ENCODE data around the gene SLC16A3. TPM values are rescaled to one million over a fixed set of nuclear protein-coding genes. Genes with fewer than 3 reads are reported as not detected.
"Not testable (repeated sequence)": the region's sequence is repeated elsewhere in the genome, so short reads cannot be mapped to it uniquely, and the experiment has no call there.

The SLC16A3 gene
- polyA plus RNA-seq, 1 donor (not counting 4 experiments of a cell fraction or from before 2014, with no cell fraction given), result 35.7 TPM

- Histone ChIP-seq H3K9ac (ENCODE audit: control insufficient read depth, extremely low read depth, insufficient read depth, low read length) (no peak overlapping the region), H3K79me2 (ENCODE audit: control insufficient read depth, insufficient read depth, low read length) (no peaks in the 10 kb centered on the region), H3K27ac (ENCODE audit: control insufficient read depth, insufficient read depth, low read length) (no peak overlapping the region), H3K27me3 (ENCODE audit: control insufficient read depth, extremely low read depth, insufficient read depth, low read length) (no peaks in the 10 kb centered on the region), H4K20me1 (ENCODE audit: control insufficient read depth, extremely low read depth, insufficient read depth, low read length) (no peaks in the 10 kb centered on the region), H3K4me2 (ENCODE audit: control insufficient read depth, extremely low read depth, insufficient read depth, low read depth, low read length) (no peak overlapping the region), H3K36me3 (ENCODE audit: control insufficient read depth in 2 of 2, extremely low read depth in 1 of 2, insufficient read depth in 2 of 2, low read length in 2 of 2) (peaks cover 3 to 29% of the 10 kb centered on the region in 2 experiments), H3K9me1 (ENCODE audit: control insufficient read depth, extremely low read depth, insufficient read depth, low read length) (peaks cover 3% of the 10 kb centered on the region), H3K4me3 (ENCODE audit: control insufficient read depth in 2 of 3, extremely low read depth in 1 of 3, insufficient read depth in 2 of 3, low read depth in 1 of 3, low read length in 3 of 3) (no peak overlapping the region), H3K4me1 (ENCODE audit: control insufficient read depth, extremely low read depth, insufficient read depth, low read length) (no peaks in the 10 kb centered on the region), H3K9me3 (ENCODE audit: control insufficient read depth, low read depth, low read length) (no peaks in the 10 kb centered on the region), H2AFZ (ENCODE audit: control insufficient read depth, low read length) (no peak overlapping the region)
- DNase-seq (ENCODE audit: low read depth, low spot score) (no peak), FAIRE-seq (no peak)
- dilution Hi-C loops (cut with MboI; ENCODE audit: extremely low pct_ligation_motif_present, low sequenced_read_pairs), result no loop called here
- TF ChIP-seq CTCF (optimal IDR thresholded peaks at IDR 0.05 in 1 of 3, IDR thresholded peaks at IDR 0.05 in 1 of 3, conservative IDR thresholded peaks at IDR 0.05 in 1 of 3; ENCODE audit: extremely low read depth in 1 of 3, insufficient read depth in 2 of 3, low read length in 3 of 3) (no peak), EZH2 (IDR thresholded peaks at IDR 0.05; ENCODE audit: low read length) (no peak)
Observed at GRCh38 chr17:82187500-82187899, 41.3 kb upstream of the SLC16A3 start.

- no peak for DNase-seq (ENCODE audit: low read depth, low spot score)
- no peak overlapping the region for H2AFZ ChIP-seq (ENCODE audit: control insufficient read depth, low read length)
- H3K4me2 ChIP-seq (ENCODE audit: control insufficient read depth, extremely low read depth, insufficient read depth, low read depth, low read length), result no peak overlapping the region
- H3K9me1 ChIP-seq (ENCODE audit: control insufficient read depth, extremely low read depth, insufficient read depth, low read length), result peaks cover 3% of the 10 kb centered on the region
- H3K79me2 ChIP-seq (ENCODE audit: control insufficient read depth, insufficient read depth, low read length), result no peaks in the 10 kb centered on the region
- no peak for TF ChIP-seq EZH2 (IDR thresholded peaks at IDR 0.05; ENCODE audit: low read length)
- no peak for TF ChIP-seq CTCF (optimal IDR thresholded peaks at IDR 0.05 in 1 of 3, IDR thresholded peaks at IDR 0.05 in 1 of 3, conservative IDR thresholded peaks at IDR 0.05 in 1 of 3; ENCODE audit: extremely low read depth in 1 of 3, insufficient read depth in 2 of 3, low read length in 3 of 3)
- H3K27me3 ChIP-seq (ENCODE audit: control insufficient read depth, extremely low read depth, insufficient read depth, low read length), result no peaks in the 10 kb centered on the region
- no peak overlapping the region for H3K9ac ChIP-seq (ENCODE audit: control insufficient read depth, extremely low read depth, insufficient read depth, low read length)
- no peaks in the 10 kb centered on the region for H4K20me1 ChIP-seq (ENCODE audit: control insufficient read depth, extremely low read depth, insufficient read depth, low read length)
- H3K9me3 ChIP-seq (ENCODE audit: control insufficient read depth, low read depth, low read length), result no peaks in the 10 kb centered on the region
- H3K4me1 ChIP-seq (ENCODE audit: control insufficient read depth, extremely low read depth, insufficient read depth, low read length), result no peaks in the 10 kb centered on the region
- dilution Hi-C loops (cut with MboI; ENCODE audit: extremely low pct_ligation_motif_present, low sequenced_read_pairs), result no loop called here
- no peak overlapping the region for H3K27ac ChIP-seq (ENCODE audit: control insufficient read depth, insufficient read depth, low read length)
- no peak overlapping the region for H3K4me3 ChIP-seq (ENCODE audit: control insufficient read depth in 2 of 3, extremely low read depth in 1 of 3, insufficient read depth in 2 of 3, low read depth in 1 of 3, low read length in 3 of 3)
- no peak for FAIRE-seq
- H3K36me3 ChIP-seq (ENCODE audit: control insufficient read depth in 2 of 2, extremely low read depth in 1 of 2, insufficient read depth in 2 of 2, low read length in 2 of 2), result peaks cover 4 to 28% of the 10 kb centered on the region in 2 experiments
Observed at GRCh38 chr17:82188001-82188961, 40.6 kb upstream of the SLC16A3 start.

- H3K27ac ChIP-seq (ENCODE audit: control insufficient read depth, insufficient read depth, low read length); H3K9me1 ChIP-seq (ENCODE audit: control insufficient read depth, extremely low read depth, insufficient read depth, low read length); H3K9ac ChIP-seq (ENCODE audit: control insufficient read depth, extremely low read depth, insufficient read depth, low read length); H3K4me2 ChIP-seq (ENCODE audit: control insufficient read depth, extremely low read depth, insufficient read depth, low read depth, low read length); DNase-seq (ENCODE audit: low read depth, low spot score); H3K79me2 ChIP-seq (ENCODE audit: control insufficient read depth, insufficient read depth, low read length); H3K4me1 ChIP-seq (ENCODE audit: control insufficient read depth, extremely low read depth, insufficient read depth, low read length); H4K20me1 ChIP-seq (ENCODE audit: control insufficient read depth, extremely low read depth, insufficient read depth, low read length); FAIRE-seq; H2AFZ ChIP-seq (ENCODE audit: control insufficient read depth, low read length); dilution Hi-C loops (cut with MboI; ENCODE audit: extremely low pct_ligation_motif_present, low sequenced_read_pairs); H3K9me3 ChIP-seq (ENCODE audit: control insufficient read depth, low read depth, low read length); H3K4me3 ChIP-seq (ENCODE audit: control insufficient read depth in 2 of 3, extremely low read depth in 1 of 3, insufficient read depth in 2 of 3, low read depth in 1 of 3, low read length in 3 of 3); H3K27me3 ChIP-seq (ENCODE audit: control insufficient read depth, extremely low read depth, insufficient read depth, low read length): not testable (repeated sequence)
- peaks cover 19 to 28% of the 10 kb centered on the region in 2 experiments for H3K36me3 ChIP-seq (ENCODE audit: control insufficient read depth in 2 of 2, extremely low read depth in 1 of 2, insufficient read depth in 2 of 2, low read length in 2 of 2)
Observed at GRCh38 chr17:82193050-82193449, 35.8 kb upstream of the SLC16A3 start.

All from keratinocyte (primary cell).